HG02588 (cell line): ENCODE data around the gene ATP11B.

Source experiments
- ATAC-seq: cut with Tn5 transposase; IDR thresholded peaks from one replicate; pipeline ENCODE4 v1.9.1; 2021; ENCODE audit warnings: mild to moderate bottlenecking, moderate library complexity; ENCODE audit not compliant: unreplicated experiment

The ATP11B gene

GRCh38 chr3:182908471-182908870 is 115.2 kb downstream of the ATP11B start:
- no peak for ATAC-seq

- ATAC-seq = no peak
Observed at GRCh38 chr3:182909318-182910040, 116.2 kb downstream of the ATP11B start.

- ATAC-seq = no peak
Observed at GRCh38 chr3:182910936-182911781, 117.9 kb downstream of the ATP11B start.

- ATAC-seq = no peak
Observed at GRCh38 chr3:182911782-182912111, 118.4 kb downstream of the ATP11B start.

- ATAC-seq = no peak
Observed at GRCh38 chr3:182912474-182912873, 119.2 kb downstream of the ATP11B start.

GRCh38 chr3:182913889-182914288 is 120.6 kb downstream of the ATP11B start:
- peak; percentile 85 for ATAC-seq

- ATAC-seq = peak; percentile 35
Observed at GRCh38 chr3:182914341-182914740, 121.0 kb downstream of the ATP11B start.

- ATAC-seq = no peak
Observed at GRCh38 chr3:182917134-182917533, 123.8 kb downstream of the ATP11B start.

GRCh38 chr3:182919866-182920357 is 126.6 kb downstream of the ATP11B start:
- no peak for ATAC-seq

GRCh38 chr3:182920515-182921084 is 127.3 kb downstream of the ATP11B start:
- no peak for ATAC-seq

GRCh38 chr3:182921665-182922355 is 128.5 kb downstream of the ATP11B start:
- no peak for ATAC-seq

- peak; percentile 97 for ATAC-seq
Observed at GRCh38 chr3:182925330-182925943, 132.1 kb downstream of the ATP11B start.

- no peak for ATAC-seq
Observed at GRCh38 chr3:182925944-182926337, 132.6 kb downstream of the ATP11B start.

- no peak for ATAC-seq
Observed at GRCh38 chr3:182935803-182936202, 142.5 kb downstream of the ATP11B start.

- ATAC-seq = no peak
Observed at GRCh38 chr3:182936239-182936917, 143.1 kb downstream of the ATP11B start.

- ATAC-seq = no peak
Observed at GRCh38 chr3:182936918-182937285, 143.6 kb downstream of the ATP11B start.

- ATAC-seq = peak; percentile 85
Observed at GRCh38 chr3:182937293-182938051, 144.2 kb downstream of the ATP11B start.

- ATAC-seq = no peak
Observed at GRCh38 chr3:182940266-182940808, 147.0 kb downstream of the ATP11B start.

- no peak for ATAC-seq
Observed at GRCh38 chr3:182941719-182942118, 148.4 kb downstream of the ATP11B start.
